Brain microvascular endothelial cell (primary cell): ENCODE results near the gene PKP4.

ENCODE experiments used
- DNase-seq: peaks from one replicate; pipeline ENCODE4 v3.0.0-alpha.2; 2020
- H3K27ac ChIP-seq: fragments of 250-450 bp; sonication (Bioruptor Pico); 2 replicates; pipeline ENCODE4 v1.5.1; 2020; ENCODE audit warnings: mild to moderate bottlenecking, moderate library complexity
- H3K27me3 ChIP-seq: fragments of 250-450 bp; sonication (Bioruptor Pico); replicated peaks from 2 replicates; pipeline ENCODE4 v1.5.1; 2020; ENCODE audit warnings: mild to moderate bottlenecking
- H3K36me3 ChIP-seq: fragments of 250-450 bp; sonication (Bioruptor Pico); replicated peaks from 2 replicates; pipeline ENCODE4 v1.5.1; 2020; ENCODE audit warnings: mild to moderate bottlenecking
- H3K4me3 ChIP-seq: 2 replicates; pipeline ENCODE4 v1.5.1; 2011; ENCODE audit warnings: low read depth, mild to moderate bottlenecking, control low read depth, low read length, moderate library complexity
- CTCF ChIP-seq: IDR thresholded peaks from 2 replicates; pipeline ENCODE4 v1.5.1; 2011; ENCODE audit warnings: low read depth, mild to moderate bottlenecking, moderate library complexity, low read length, control low read depth, inconsistent platforms; ENCODE audit errors: missing control alignments
- in situ Hi-C: cut with HindIII; loops from 2 replicates; pipeline ENCODE4 v1.10.0; 2017; ENCODE audit warnings: low sequenced_read_pairs, low pct_ligation_motif_present

The PKP4 gene

DNA sequence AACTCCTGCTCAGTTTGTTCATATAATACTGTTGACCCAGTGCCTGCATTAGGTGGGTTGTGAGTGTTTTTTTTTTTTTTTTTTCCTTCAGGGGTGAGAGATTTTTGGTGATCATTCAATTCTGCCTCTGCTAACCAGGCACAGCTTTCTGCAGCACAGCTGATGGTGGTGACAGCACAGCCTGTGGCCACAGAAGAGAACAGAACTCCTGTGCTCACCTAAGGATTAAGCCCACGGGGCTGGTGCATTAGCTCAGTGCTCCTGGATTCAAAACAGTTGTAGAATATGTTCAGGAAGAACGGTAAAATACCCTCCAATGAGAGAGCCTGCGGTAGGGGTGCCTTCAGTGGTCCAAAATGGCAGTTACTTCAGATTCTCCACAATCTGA, 42.0 kb downstream of the PKP4 start:
- DNase-seq: no peak
- Histone ChIP-seq H3K27ac (no peak overlapping the region), H3K36me3 (no peaks in the 10 kb centered on the region), H3K27me3 (no peaks in the 10 kb centered on the region), H3K4me3 (no peak overlapping the region)
- TF ChIP-seq CTCF: no peak
- in situ Hi-C loops: no loop called here

DNA sequence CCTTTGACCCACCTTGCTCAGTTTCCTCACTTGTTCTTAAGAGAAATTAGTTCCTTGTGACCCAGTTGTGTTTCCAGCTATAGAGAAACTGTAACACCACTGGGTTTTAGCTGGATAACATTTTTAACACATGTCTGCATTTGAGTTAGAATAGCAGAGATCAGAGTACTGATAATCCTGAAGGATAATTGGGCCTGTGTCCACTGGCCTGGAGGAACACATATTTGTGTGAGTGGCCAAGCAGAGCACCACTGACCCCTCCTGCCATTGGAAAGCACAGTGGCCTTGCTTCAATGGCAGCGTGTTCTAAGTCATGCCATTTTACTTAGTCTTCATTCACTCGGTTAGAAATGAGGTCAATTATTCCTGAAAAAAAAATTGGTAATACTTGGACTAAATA, 42.6 kb downstream of the PKP4 start:
- Histone ChIP-seq H3K27me3 (no peaks in the 10 kb centered on the region), H3K27ac (no peak overlapping the region), H3K36me3 (no peaks in the 10 kb centered on the region), H3K4me3 (no peak overlapping the region)
- no peak for TF ChIP-seq CTCF
- in situ Hi-C loops: no loop called here
- DNase-seq: no peak

- no peak for TF ChIP-seq CTCF
- in situ Hi-C loops: no loop called here
- DNase-seq: no peak
Observed at GRCh38 chr2:158500333-158500732, 43.6 kb downstream of the PKP4 start.

GRCh38 chr2:158501301-158501700, 44.5 kb downstream of the PKP4 start:
- no peak for TF ChIP-seq CTCF
- no peak for DNase-seq
- Histone ChIP-seq H3K27ac (no peak overlapping the region), H3K36me3 (no peaks in the 10 kb centered on the region), H3K27me3 (no peaks in the 10 kb centered on the region), H3K4me3 (no peak overlapping the region)
- in situ Hi-C loops: no loop called here

More at GRCh38 chr2:158500333-158500732, 43.6 kb downstream of the PKP4 start:
- H3K27ac ChIP-seq: no peak overlapping the region
- H3K4me3 ChIP-seq: no peak overlapping the region
- H3K27me3 ChIP-seq: no peaks in the 10 kb centered on the region
- no peaks in the 10 kb centered on the region for H3K36me3 ChIP-seq

DNA sequence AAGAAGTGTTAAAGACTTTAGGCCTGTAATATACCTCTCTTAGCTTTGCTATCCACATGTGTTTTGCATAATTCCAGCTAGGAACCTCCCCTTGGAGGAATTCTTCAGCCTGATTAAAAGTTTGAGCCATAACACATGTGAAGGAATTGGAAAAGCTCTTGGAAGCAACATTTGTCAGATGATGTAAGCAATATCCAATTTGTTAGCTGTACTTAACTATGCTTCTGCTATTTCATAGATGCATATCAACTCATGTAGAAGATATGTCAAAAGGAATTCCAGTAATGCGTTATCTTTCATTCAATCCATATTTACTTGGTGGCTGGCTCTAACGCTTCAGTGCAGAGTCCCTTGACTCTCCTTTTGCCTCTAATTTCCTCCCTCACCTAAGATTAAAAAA, 46.2 kb downstream of the PKP4 start:
- Histone ChIP-seq H3K27me3 (no peaks in the 10 kb centered on the region), H3K4me3 (no peak overlapping the region), H3K36me3 (no peaks in the 10 kb centered on the region), H3K27ac (peak overlapping the region; percentile 32)
- no peak for TF ChIP-seq CTCF
- DNase-seq: peak; percentile 24
- in situ Hi-C loops: no loop called here

GRCh38 chr2:158504088-158504487, 47.3 kb downstream of the PKP4 start:
- no peak for DNase-seq
- no peaks in the 10 kb centered on the region for H3K36me3 ChIP-seq
- no peak for TF ChIP-seq CTCF
- H3K4me3 ChIP-seq: no peak overlapping the region
- H3K27me3 ChIP-seq: no peaks in the 10 kb centered on the region
- in situ Hi-C loops: no loop called here
- H3K27ac ChIP-seq: no peak overlapping the region
